Measurements from ENCODE around the gene PCDH10. TPM values are rescaled to one million over a fixed set of nuclear protein-coding genes. Genes with fewer than 3 reads are reported as not detected.

Gene PCDH10
- total RNA-seq, 1 donor from 2014 or later, result 0.52 TPM

DNA sequence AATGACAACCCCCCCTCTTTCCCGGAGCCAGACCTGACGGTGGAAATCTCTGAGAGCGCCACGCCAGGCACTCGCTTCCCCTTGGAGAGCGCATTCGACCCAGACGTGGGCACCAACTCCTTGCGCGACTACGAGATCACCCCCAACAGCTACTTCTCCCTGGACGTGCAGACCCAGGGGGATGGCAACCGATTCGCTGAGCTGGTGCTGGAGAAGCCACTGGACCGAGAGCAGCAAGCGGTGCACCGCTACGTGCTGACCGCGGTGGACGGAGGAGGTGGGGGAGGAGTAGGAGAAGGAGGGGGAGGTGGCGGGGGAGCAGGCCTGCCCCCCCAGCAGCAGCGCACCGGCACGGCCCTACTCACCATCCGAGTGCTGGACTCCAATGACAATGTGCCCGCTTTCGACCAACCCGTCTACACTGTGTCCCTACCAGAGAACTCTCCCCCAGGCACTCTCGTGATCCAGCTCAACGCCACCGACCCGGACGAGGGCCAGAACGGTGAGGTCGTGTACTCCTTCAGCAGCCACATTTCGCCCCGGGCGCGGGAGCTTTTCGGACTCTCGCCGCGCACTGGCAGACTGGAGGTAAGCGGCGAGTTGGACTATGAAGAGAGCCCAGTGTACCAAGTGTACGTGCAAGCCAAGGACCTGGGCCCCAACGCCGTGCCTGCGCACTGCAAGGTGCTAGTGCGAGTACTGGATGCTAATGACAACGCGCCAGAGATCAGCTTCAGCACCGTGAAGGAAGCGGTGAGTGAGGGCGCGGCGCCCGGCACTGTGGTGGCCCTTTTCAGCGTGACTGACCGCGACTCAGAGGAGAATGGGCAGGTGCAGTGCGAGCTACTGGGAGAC is 1.6 kb downstream of the PCDH10 start:
- H3K27me3 ChIP-seq (ENCODE audit: control insufficient read depth in 3 of 3, insufficient read depth in 3 of 3, low read length in 3 of 3), result peaks cover 74 to 79% (median 77%) of the 10 kb centered on the region in 3 donors
- H3K4me1 ChIP-seq (ENCODE audit: control insufficient read depth in 3 of 3, insufficient read depth in 3 of 3, low read length in 3 of 3), result peaks cover 41 to 53% (median 43%) of the 10 kb centered on the region in 3 donors
- H3K9me3 ChIP-seq (ENCODE audit: control insufficient read depth in 3 of 3, low read length in 3 of 3), result no peaks in the 10 kb centered on the region
- H3K27ac ChIP-seq (ENCODE audit: low read depth, low read length), result no peak overlapping the region
- H3K4me3 ChIP-seq (ENCODE audit: low read length in 3 of 3), result peak overlapping the region; percentile 61 to 79 (median 61)
- no peaks in the 10 kb centered on the region for H3K36me3 ChIP-seq (ENCODE audit: control insufficient read depth in 3 of 3, insufficient read depth in 3 of 3, low read length in 3 of 3)
- H3K9ac ChIP-seq (ENCODE audit: low read depth in 1 of 3, low read length in 3 of 3), result peak overlapping the region in 1 of 3 donors; percentile 16

DNA sequence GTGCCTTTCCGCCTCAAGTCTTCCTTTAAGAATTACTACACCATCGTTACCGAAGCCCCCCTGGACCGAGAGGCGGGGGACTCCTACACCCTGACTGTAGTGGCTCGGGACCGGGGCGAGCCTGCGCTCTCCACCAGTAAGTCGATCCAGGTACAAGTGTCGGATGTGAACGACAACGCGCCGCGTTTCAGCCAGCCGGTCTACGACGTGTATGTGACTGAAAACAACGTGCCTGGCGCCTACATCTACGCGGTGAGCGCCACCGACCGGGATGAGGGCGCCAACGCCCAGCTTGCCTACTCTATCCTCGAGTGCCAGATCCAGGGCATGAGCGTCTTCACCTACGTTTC is 2.2 kb downstream of the PCDH10 start:
- peaks cover 41 to 52% (median 43%) of the 10 kb centered on the region in 3 donors for H3K4me1 ChIP-seq (ENCODE audit: control insufficient read depth in 3 of 3, insufficient read depth in 3 of 3, low read length in 3 of 3)
- no peaks in the 10 kb centered on the region for H3K9me3 ChIP-seq (ENCODE audit: control insufficient read depth in 3 of 3, low read length in 3 of 3)
- peaks cover 71 to 75% (median 71%) of the 10 kb centered on the region in 3 donors for H3K27me3 ChIP-seq (ENCODE audit: control insufficient read depth in 3 of 3, insufficient read depth in 3 of 3, low read length in 3 of 3)
- peak overlapping the region; percentile 23 to 61 (median 60) for H3K4me3 ChIP-seq (ENCODE audit: low read length in 3 of 3)
- no peaks in the 10 kb centered on the region for H3K36me3 ChIP-seq (ENCODE audit: control insufficient read depth in 3 of 3, insufficient read depth in 3 of 3, low read length in 3 of 3)
- no peak overlapping the region for H3K9ac ChIP-seq (ENCODE audit: low read depth in 1 of 3, low read length in 3 of 3)
- H3K27ac ChIP-seq (ENCODE audit: low read depth, low read length), result no peak overlapping the region

GRCh38 chr4:133151691-133152329 is 2.7 kb downstream of the PCDH10 start:
- peak overlapping the region in 2 of 3 donors; percentile 60 to 61 for H3K4me3 ChIP-seq (ENCODE audit: low read length in 3 of 3)
- peaks cover 68 to 72% (median 69%) of the 10 kb centered on the region in 3 donors for H3K27me3 ChIP-seq (ENCODE audit: control insufficient read depth in 3 of 3, insufficient read depth in 3 of 3, low read length in 3 of 3)
- no peak overlapping the region for H3K27ac ChIP-seq (ENCODE audit: low read depth, low read length)
- H3K4me1 ChIP-seq (ENCODE audit: control insufficient read depth in 3 of 3, insufficient read depth in 3 of 3, low read length in 3 of 3), result peaks cover 40 to 49% (median 43%) of the 10 kb centered on the region in 3 donors
- no peak overlapping the region for H3K9ac ChIP-seq (ENCODE audit: low read depth in 1 of 3, low read length in 3 of 3)
- no peaks in the 10 kb centered on the region for H3K9me3 ChIP-seq (ENCODE audit: control insufficient read depth in 3 of 3, low read length in 3 of 3)
- H3K36me3 ChIP-seq (ENCODE audit: control insufficient read depth in 3 of 3, insufficient read depth in 3 of 3, low read length in 3 of 3), result no peaks in the 10 kb centered on the region

DNA sequence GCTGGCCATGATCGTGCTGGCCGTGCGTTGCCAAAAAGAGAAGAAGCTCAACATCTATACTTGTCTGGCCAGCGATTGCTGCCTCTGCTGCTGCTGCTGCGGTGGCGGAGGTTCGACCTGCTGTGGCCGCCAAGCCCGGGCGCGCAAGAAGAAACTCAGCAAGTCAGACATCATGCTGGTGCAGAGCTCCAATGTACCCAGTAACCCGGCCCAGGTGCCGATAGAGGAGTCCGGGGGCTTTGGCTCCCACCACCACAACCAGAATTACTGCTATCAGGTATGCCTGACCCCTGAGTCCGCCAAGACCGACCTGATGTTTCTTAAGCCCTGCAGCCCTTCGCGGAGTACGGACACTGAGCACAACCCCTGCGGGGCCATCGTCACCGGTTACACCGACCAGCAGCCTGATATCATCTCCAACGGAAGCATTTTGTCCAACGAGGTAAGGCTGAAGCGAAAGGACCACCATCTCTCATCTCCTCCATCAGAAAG is 3.3 kb downstream of the PCDH10 start:
- no peak overlapping the region for H3K9ac ChIP-seq (ENCODE audit: low read depth in 1 of 3, low read length in 3 of 3)

DNA sequence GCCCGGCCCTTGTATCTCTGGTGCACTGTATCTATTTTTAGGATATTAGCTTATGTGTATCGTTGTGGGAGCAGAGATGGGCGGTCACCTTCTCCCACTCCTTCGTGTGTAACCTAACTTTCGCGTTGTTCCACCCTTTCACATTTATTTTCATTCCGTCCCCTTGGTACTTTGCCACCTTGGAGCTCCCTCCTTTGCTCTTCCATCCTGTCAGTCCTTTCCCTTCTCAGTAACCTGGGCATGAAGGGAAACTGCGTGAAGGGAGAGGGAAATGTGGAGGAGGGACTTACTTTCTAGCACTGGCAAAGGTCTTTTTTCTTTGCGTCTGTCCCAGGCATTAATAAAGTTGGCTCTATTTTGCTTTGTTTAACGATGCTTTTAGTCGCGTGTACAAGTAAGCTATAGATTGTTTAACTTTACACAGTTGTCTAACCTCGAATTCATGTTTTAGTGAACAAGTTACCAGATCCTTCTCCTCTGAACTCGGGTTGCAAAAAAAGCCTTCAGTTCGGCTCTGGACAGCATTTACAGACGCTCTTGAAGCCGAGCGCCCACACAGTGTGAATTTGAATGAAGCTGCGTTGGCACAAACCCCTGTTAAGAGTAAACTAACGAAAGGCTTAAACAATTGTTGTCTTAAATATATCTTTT is 3.9 kb downstream of the PCDH10 start:
- Histone ChIP-seq H3K4me1 (ENCODE audit: control insufficient read depth in 3 of 3, insufficient read depth in 3 of 3, low read length in 3 of 3) (peaks cover 36 to 48% (median 43%) of the 10 kb centered on the region in 3 donors), H3K27ac (ENCODE audit: low read depth, low read length) (no peak overlapping the region), H3K9ac (ENCODE audit: low read depth in 1 of 3, low read length in 3 of 3) (no peak overlapping the region), H3K9me3 (ENCODE audit: control insufficient read depth in 3 of 3, low read length in 3 of 3) (no peaks in the 10 kb centered on the region), H3K4me3 (ENCODE audit: low read length in 3 of 3) (peak overlapping the region in 2 of 3 donors; percentile 19 to 49), H3K36me3 (ENCODE audit: control insufficient read depth in 3 of 3, insufficient read depth in 3 of 3, low read length in 3 of 3) (no peaks in the 10 kb centered on the region), H3K27me3 (ENCODE audit: control insufficient read depth in 3 of 3, insufficient read depth in 3 of 3, low read length in 3 of 3) (peaks cover 60 to 64% (median 62%) of the 10 kb centered on the region in 3 donors)

More for the DNA sequence above, 3.3 kb downstream of the PCDH10 start:
- H3K27me3 ChIP-seq (ENCODE audit: control insufficient read depth in 3 of 3, insufficient read depth in 3 of 3, low read length in 3 of 3), result peaks cover 65 to 68% (median 67%) of the 10 kb centered on the region in 3 donors
- peak overlapping the region in 2 of 3 donors; percentile 19 to 49 for H3K4me3 ChIP-seq (ENCODE audit: low read length in 3 of 3)
- H3K27ac ChIP-seq (ENCODE audit: low read depth, low read length), result no peak overlapping the region
- H3K9me3 ChIP-seq (ENCODE audit: control insufficient read depth in 3 of 3, low read length in 3 of 3), result no peaks in the 10 kb centered on the region
- H3K4me1 ChIP-seq (ENCODE audit: control insufficient read depth in 3 of 3, insufficient read depth in 3 of 3, low read length in 3 of 3), result peaks cover 36 to 49% (median 43%) of the 10 kb centered on the region in 3 donors
- no peaks in the 10 kb centered on the region for H3K36me3 ChIP-seq (ENCODE audit: control insufficient read depth in 3 of 3, insufficient read depth in 3 of 3, low read length in 3 of 3)

DNA sequence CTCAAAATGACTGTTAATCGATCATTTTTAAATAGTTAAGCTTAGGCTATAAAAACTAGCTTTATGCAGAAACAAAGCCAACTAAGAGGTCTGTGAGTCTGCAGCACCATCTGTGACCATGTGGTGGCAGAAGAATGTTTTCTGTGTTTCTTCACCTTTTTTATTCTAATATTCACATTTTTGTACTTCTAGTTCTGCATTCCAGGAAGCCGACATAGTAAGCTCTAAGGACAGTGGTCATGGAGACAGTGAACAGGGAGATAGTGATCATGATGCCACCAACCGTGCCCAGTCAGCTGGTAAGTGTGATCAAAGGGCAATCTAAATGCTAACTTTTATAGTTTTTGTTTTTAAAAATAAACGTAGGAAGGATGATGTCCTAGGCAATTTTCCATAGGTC is 5.6 kb downstream of the PCDH10 start:
- Histone ChIP-seq H3K9me3 (ENCODE audit: control insufficient read depth in 3 of 3, low read length in 3 of 3) (no peaks in the 10 kb centered on the region), H3K4me1 (ENCODE audit: control insufficient read depth in 3 of 3, insufficient read depth in 3 of 3, low read length in 3 of 3) (peaks cover 28 to 30% (median 29%) of the 10 kb centered on the region in 3 donors), H3K9ac (ENCODE audit: low read depth in 1 of 3, low read length in 3 of 3) (no peak overlapping the region), H3K27ac (ENCODE audit: low read depth, low read length) (no peak overlapping the region), H3K4me3 (ENCODE audit: low read length in 3 of 3) (no peak overlapping the region), H3K27me3 (ENCODE audit: control insufficient read depth in 3 of 3, insufficient read depth in 3 of 3, low read length in 3 of 3) (peaks cover 42 to 48% (median 45%) of the 10 kb centered on the region in 3 donors), H3K36me3 (ENCODE audit: control insufficient read depth in 3 of 3, insufficient read depth in 3 of 3, low read length in 3 of 3) (no peaks in the 10 kb centered on the region)

- Histone ChIP-seq H3K4me1 (ENCODE audit: control insufficient read depth in 3 of 3, insufficient read depth in 3 of 3, low read length in 3 of 3) (peaks cover 16% of the 10 kb centered on the region in 3 donors), H3K27me3 (ENCODE audit: control insufficient read depth in 3 of 3, insufficient read depth in 3 of 3, low read length in 3 of 3) (peaks cover 29 to 34% (median 31%) of the 10 kb centered on the region in 3 donors), H3K4me3 (ENCODE audit: low read length in 3 of 3) (no peak overlapping the region), H3K9me3 (ENCODE audit: control insufficient read depth in 3 of 3, low read length in 3 of 3) (no peaks in the 10 kb centered on the region), H3K9ac (ENCODE audit: low read depth in 1 of 3, low read length in 3 of 3) (no peak overlapping the region), H3K27ac (ENCODE audit: low read depth, low read length) (no peak overlapping the region), H3K36me3 (ENCODE audit: control insufficient read depth in 3 of 3, insufficient read depth in 3 of 3, low read length in 3 of 3) (no peaks in the 10 kb centered on the region)
Observed at GRCh38 chr4:133156096-133156495, 7.0 kb downstream of the PCDH10 start.

DNA sequence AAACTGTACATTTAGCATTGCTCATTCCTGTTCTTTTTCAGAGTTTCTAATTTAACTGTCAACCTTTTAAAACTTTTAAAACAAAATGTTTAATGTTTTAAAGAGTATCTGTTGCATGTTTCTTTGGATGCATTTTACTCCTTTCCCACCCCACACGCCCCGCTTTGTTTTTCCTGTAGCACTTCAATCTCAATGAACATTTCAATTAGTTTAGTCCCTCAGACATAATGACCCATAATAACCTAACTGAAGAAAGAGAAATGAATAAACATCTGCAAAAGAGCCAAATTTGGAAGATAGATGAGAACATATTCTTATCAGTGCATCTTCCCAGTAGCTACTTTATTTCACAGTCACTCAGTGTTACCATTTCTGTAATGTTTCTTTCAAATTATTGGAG is 7.5 kb downstream of the PCDH10 start:
- no peaks in the 10 kb centered on the region for H3K9me3 ChIP-seq (ENCODE audit: control insufficient read depth in 3 of 3, low read length in 3 of 3)
- H3K27me3 ChIP-seq (ENCODE audit: control insufficient read depth in 3 of 3, insufficient read depth in 3 of 3, low read length in 3 of 3), result peaks cover 24 to 30% (median 27%) of the 10 kb centered on the region in 3 donors
- no peak overlapping the region for H3K9ac ChIP-seq (ENCODE audit: low read depth in 1 of 3, low read length in 3 of 3)

GRCh38 chr4:133157460-133158160 is 8.5 kb downstream of the PCDH10 start:
- Histone ChIP-seq H3K36me3 (ENCODE audit: control insufficient read depth in 3 of 3, insufficient read depth in 3 of 3, low read length in 3 of 3) (no peaks in the 10 kb centered on the region), H3K9me3 (ENCODE audit: control insufficient read depth in 3 of 3, low read length in 3 of 3) (no peaks in the 10 kb centered on the region), H3K9ac (ENCODE audit: low read depth in 1 of 3, low read length in 3 of 3) (no peak overlapping the region), H3K27ac (ENCODE audit: low read depth, low read length) (no peak overlapping the region), H3K27me3 (ENCODE audit: control insufficient read depth in 3 of 3, insufficient read depth in 3 of 3, low read length in 3 of 3) (peaks cover 14 to 19% (median 16%) of the 10 kb centered on the region in 3 donors), H3K4me3 (ENCODE audit: low read length in 3 of 3) (no peak overlapping the region), H3K4me1 (ENCODE audit: control insufficient read depth in 3 of 3, insufficient read depth in 3 of 3, low read length in 3 of 3) (peaks cover under 1 to 1% (median 1%) of the 10 kb centered on the region in 3 donors)

More for the DNA sequence above, 7.5 kb downstream of the PCDH10 start:
- Histone ChIP-seq H3K27ac (ENCODE audit: low read depth, low read length) (no peak overlapping the region), H3K4me3 (ENCODE audit: low read length in 3 of 3) (no peak overlapping the region), H3K36me3 (ENCODE audit: control insufficient read depth in 3 of 3, insufficient read depth in 3 of 3, low read length in 3 of 3) (no peaks in the 10 kb centered on the region), H3K4me1 (ENCODE audit: control insufficient read depth in 3 of 3, insufficient read depth in 3 of 3, low read length in 3 of 3) (peaks cover 11 to 12% (median 11%) of the 10 kb centered on the region in 3 donors)

Data from skeletal muscle tissue (tissue), 4 donors.